ENCODE measurements around the gene PDCD1. TPM values are rescaled to one million over a fixed set of nuclear protein-coding genes. Genes with fewer than 3 reads are reported as not detected.

Gene PDCD1
- total RNA-seq, 1 experiment from 2014 or later, result not detected

- H3F3A ChIP-seq (ENCODE audit: low read length, unreplicated experiment), result no peaks in the 10 kb centered on the region
- no peaks in the 10 kb centered on the region for H3K79me2 ChIP-seq (ENCODE audit: low read length)
- POLR2A ChIA-PET (ENCODE audit: unreplicated experiment), result no interaction called here
These were observed 28.2 kb upstream of the PDCD1 start for GRCh38 chr2:241886840-241887447.

GRCh38 chr2:241885946-241886643 is 27.4 kb upstream of the PDCD1 start:
- H3K4me3 ChIP-seq (ENCODE audit: low read length), result no peak overlapping the region
- ChIA-PET POLR2A (ENCODE audit: unreplicated experiment) (no interaction called here), CTCF (no interaction called here)
- peaks cover 14% of the 10 kb centered on the region for H3K4me1 ChIP-seq (ENCODE audit: insufficient read depth, low read length)
- no peak overlapping the region for H3K4me2 ChIP-seq (ENCODE audit: low read length)
- H3K27me3 ChIP-seq (ENCODE audit: low read length), result no peaks in the 10 kb centered on the region
- no peaks in the 10 kb centered on the region for H3F3A ChIP-seq (ENCODE audit: low read length, unreplicated experiment)
- no peaks in the 10 kb centered on the region for H3K79me2 ChIP-seq (ENCODE audit: low read length)
- no peak for TF ChIP-seq CTCF (conservative IDR thresholded peaks at IDR 0.05; ENCODE audit: low read depth, low read length)
- no peak for TF ChIP-seq EZH2 (IDR thresholded peaks at IDR 0.05; ENCODE audit: low read length, unreplicated experiment)
- TF ChIP-seq EZH2phosphoT487 (IDR thresholded peaks at IDR 0.05; ENCODE audit: borderline replicate concordance, low read length), result no peak
- H3K27ac ChIP-seq (ENCODE audit: low read length), result no peak overlapping the region
- no peaks in the 10 kb centered on the region for H3K9me2 ChIP-seq (replicated peaks; ENCODE audit: low read length)
- DNase-seq (no peak), ATAC-seq (no peak)
- H3K36me3 ChIP-seq (ENCODE audit: low read depth, low read length), result no peaks in the 10 kb centered on the region
- intact Hi-C loops (cut with micrococcal nuclease), result no loop called here
- H2AFZ ChIP-seq (ENCODE audit: low read length), result no peak overlapping the region
- no peaks in the 10 kb centered on the region for H4K20me1 ChIP-seq (ENCODE audit: low read length)
- BruUV-seq (replicated peaks), result no TSS peak
- H3K9me3 ChIP-seq (ENCODE audit: low read length), result no peaks in the 10 kb centered on the region
- no peak overlapping the region for H3K9ac ChIP-seq (ENCODE audit: low read length)

More at GRCh38 chr2:241886840-241887447, 28.2 kb upstream of the PDCD1 start:
- no peaks in the 10 kb centered on the region for H3K9me3 ChIP-seq (ENCODE audit: low read length)
- H3K9me2 ChIP-seq (replicated peaks; ENCODE audit: low read length), result no peaks in the 10 kb centered on the region
- H3K27me3 ChIP-seq (ENCODE audit: low read length), result no peaks in the 10 kb centered on the region
- no peaks in the 10 kb centered on the region for H3K36me3 ChIP-seq (ENCODE audit: low read depth, low read length)
- H3K4me3 ChIP-seq (ENCODE audit: low read length), result no peak overlapping the region
- CTCF ChIA-PET, result no interaction called here
- H3K4me2 ChIP-seq (ENCODE audit: low read length), result no peak overlapping the region
- no peak overlapping the region for H3K9ac ChIP-seq (ENCODE audit: low read length)
- DNase-seq, result no peak
- no peak for ATAC-seq
- H2AFZ ChIP-seq (ENCODE audit: low read length), result no peak overlapping the region
- intact Hi-C loops (cut with micrococcal nuclease), result no loop called here
- H4K20me1 ChIP-seq (ENCODE audit: low read length), result no peaks in the 10 kb centered on the region
- TF ChIP-seq CTCF (conservative IDR thresholded peaks at IDR 0.05; ENCODE audit: low read depth, low read length) (no peak), EZH2phosphoT487 (IDR thresholded peaks at IDR 0.05; ENCODE audit: borderline replicate concordance, low read length) (no peak), EZH2 (IDR thresholded peaks at IDR 0.05; ENCODE audit: low read length, unreplicated experiment) (no peak)
- no peak overlapping the region for H3K27ac ChIP-seq (ENCODE audit: low read length)
- H3K4me1 ChIP-seq (ENCODE audit: insufficient read depth, low read length), result peaks cover 12% of the 10 kb centered on the region
- no TSS peak for BruUV-seq (replicated peaks)

- ATAC-seq, result no peak
- H3K4me1 ChIP-seq (ENCODE audit: insufficient read depth, low read length), result peaks cover 19% of the 10 kb centered on the region
These were observed 26.7 kb upstream of the PDCD1 start for GRCh38 chr2:241885291-241885945.

More at GRCh38 chr2:241885291-241885945, 26.7 kb upstream of the PDCD1 start:
- H3K27me3 ChIP-seq (ENCODE audit: low read length), result no peaks in the 10 kb centered on the region
- no peaks in the 10 kb centered on the region for H3K36me3 ChIP-seq (ENCODE audit: low read depth, low read length)
- no peak overlapping the region for H2AFZ ChIP-seq (ENCODE audit: low read length)
- no peak for DNase-seq
- ChIA-PET CTCF (no interaction called here), POLR2A (ENCODE audit: unreplicated experiment) (no interaction called here)
- intact Hi-C loops (cut with micrococcal nuclease), result no loop called here
- no peaks in the 10 kb centered on the region for H3K9me2 ChIP-seq (replicated peaks; ENCODE audit: low read length)
- BruUV-seq (replicated peaks), result no TSS peak
- no peak overlapping the region for H3K27ac ChIP-seq (ENCODE audit: low read length)
- H3K9me3 ChIP-seq (ENCODE audit: low read length), result no peaks in the 10 kb centered on the region
- no peaks in the 10 kb centered on the region for H3F3A ChIP-seq (ENCODE audit: low read length, unreplicated experiment)
- no peak overlapping the region for H3K9ac ChIP-seq (ENCODE audit: low read length)
- no peak overlapping the region for H3K4me2 ChIP-seq (ENCODE audit: low read length)
- TF ChIP-seq EZH2 (IDR thresholded peaks at IDR 0.05; ENCODE audit: low read length, unreplicated experiment) (no peak), EZH2phosphoT487 (IDR thresholded peaks at IDR 0.05; ENCODE audit: borderline replicate concordance, low read length) (no peak), CTCF (conservative IDR thresholded peaks at IDR 0.05; ENCODE audit: low read depth, low read length) (no peak)
- no peak overlapping the region for H3K4me3 ChIP-seq (ENCODE audit: low read length)
- no peaks in the 10 kb centered on the region for H3K79me2 ChIP-seq (ENCODE audit: low read length)
- no peaks in the 10 kb centered on the region for H4K20me1 ChIP-seq (ENCODE audit: low read length)

All from PC-3 (cell line).